AML-193 (cell line): ENCODE measurements around the gene HSPG2.
"Not testable (repeated sequence)": the region's sequence is repeated elsewhere in the genome, so short reads cannot be mapped to it uniquely, and the experiment has no call there.

ENCODE experiments used
- DNase-seq, 2 experiments: peaks; one replicate each; lab custom pipeline; 2025; lab: John Stamatoyannopoulos, UW

HSPG2 gene

DNA sequence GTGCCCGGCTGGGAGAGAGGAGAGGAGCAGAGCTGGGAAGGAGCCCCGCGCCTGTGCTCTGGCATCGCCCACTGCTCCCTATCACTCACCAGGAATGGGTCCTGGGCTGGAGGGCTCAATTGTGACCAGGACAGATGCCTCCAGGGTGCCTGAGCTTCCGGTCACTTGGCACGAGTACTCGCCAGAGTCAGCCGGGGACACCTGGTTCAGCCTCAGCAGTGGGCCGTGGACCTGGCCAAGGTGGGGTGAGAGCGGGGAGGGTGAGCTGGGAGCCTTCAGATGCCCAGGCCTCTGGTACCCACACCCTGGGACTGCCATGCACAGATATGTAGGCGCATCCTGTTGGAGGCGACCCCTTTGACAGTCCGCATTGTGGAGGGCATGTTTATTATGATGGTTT, 93.9 kb downstream of the HSPG2 start:
- no peak for DNase-seq

DNA sequence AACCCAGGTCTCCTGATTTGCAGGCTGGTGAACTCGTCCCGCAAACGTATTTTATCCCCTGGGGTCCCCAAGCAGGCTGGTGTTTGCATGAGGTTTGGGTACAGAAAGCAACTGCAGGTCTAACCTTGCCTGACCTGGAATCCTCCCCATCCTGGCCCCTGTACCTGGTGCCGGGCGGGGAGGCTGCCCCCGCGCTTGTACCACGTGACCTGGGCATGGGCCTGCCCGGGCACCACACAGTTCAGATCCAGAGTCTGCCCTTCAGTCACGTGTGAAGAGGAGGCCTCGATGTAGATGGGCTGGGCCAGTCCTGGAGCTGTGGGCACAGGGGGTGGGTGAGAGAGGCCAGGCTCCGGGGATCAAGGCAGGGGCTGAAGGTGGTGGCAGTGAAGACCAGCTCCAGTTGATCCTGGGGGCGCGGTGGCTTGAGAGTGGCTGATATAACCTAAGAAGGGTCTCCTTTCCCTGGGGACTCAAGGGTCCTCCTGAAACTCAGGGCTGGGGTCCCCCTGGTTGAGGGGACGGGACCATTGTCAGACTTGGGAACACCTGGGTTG, 94.4 kb downstream of the HSPG2 start:
- DNase-seq = no peak

DNA sequence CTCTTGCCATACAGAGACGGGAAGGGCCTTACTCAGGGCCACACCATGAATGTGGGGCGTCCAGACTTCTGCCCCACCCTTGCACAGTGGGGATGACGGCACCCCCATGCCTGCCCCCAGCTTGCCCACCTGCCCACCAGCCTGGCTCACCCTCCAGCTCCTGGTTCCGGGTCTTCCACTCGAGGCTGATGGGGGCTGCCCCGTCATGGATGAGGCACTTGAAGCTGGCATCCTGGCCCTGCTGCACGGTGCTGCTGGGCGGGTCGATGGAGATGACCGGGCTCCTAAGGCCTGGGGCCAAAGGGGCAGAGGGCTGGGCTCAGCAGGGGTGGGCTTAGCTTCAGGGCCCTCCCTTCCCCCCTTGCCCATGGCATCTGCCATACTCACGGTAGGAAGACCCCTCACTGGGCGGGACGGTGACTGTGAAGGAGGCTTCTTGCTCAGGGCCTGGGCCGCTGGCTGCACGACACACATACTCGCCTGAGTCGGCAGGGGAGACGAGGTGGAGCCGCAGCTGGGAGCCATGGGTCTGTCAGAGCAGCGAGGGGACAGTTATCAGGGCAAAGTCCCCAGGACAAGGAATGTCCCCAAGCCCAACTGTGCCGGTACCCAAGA, 95.2 kb downstream of the HSPG2 start:
- no peak for DNase-seq

DNA sequence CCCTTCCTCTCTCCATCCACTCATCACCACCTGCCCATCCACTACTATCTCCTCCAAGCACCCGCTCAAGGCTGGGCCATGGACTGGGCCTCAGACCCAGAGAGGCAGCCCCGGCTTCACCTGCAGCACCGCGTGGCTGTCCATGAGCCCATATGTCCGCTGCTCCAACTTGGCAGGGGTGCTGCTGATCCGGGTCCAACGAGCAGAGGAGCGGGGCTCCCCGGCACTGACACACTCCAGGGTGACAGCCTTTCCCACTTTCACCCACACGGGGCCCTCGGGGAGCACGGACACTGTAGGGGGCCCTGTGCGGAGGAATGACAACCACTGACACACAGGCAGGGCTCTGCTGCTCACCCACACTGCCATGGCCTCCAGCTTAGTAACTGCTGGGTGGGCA, 96.1 kb downstream of the HSPG2 start:
- no peak for DNase-seq

DNA sequence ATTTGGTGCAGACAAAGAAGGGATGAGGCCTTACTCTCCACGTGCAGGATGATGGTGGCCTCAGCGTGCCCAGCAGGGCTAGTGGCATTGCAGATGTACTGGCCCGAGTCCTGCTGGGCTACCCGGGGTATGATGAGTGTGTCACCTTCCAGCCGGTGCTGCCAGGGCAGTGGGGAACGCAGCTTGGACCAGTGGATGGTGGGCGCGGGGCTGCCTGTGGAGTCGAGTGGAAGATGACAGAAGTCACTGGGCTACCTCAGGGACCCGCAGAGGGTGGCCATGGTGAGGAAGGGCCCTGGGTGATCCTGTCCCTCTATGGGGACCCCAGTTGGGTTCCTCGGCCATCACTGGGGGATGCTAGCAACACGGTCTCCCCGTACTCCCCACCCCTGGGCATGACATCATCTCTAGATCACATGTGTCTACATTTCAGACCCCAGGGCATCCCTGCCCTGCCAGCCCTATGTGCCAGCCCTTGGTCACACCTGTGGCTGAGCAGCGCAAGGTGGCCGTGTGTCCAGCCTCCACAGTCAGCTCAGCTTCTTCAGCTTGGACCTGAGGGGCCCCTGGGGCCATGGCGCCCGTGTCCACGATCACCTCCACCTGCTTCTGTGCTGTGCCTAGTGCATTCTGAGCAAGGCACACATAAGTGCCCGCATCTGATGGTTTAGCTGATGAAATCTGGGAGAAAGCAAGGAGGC, 97.6 kb downstream of the HSPG2 start:
- no peak for DNase-seq

DNA sequence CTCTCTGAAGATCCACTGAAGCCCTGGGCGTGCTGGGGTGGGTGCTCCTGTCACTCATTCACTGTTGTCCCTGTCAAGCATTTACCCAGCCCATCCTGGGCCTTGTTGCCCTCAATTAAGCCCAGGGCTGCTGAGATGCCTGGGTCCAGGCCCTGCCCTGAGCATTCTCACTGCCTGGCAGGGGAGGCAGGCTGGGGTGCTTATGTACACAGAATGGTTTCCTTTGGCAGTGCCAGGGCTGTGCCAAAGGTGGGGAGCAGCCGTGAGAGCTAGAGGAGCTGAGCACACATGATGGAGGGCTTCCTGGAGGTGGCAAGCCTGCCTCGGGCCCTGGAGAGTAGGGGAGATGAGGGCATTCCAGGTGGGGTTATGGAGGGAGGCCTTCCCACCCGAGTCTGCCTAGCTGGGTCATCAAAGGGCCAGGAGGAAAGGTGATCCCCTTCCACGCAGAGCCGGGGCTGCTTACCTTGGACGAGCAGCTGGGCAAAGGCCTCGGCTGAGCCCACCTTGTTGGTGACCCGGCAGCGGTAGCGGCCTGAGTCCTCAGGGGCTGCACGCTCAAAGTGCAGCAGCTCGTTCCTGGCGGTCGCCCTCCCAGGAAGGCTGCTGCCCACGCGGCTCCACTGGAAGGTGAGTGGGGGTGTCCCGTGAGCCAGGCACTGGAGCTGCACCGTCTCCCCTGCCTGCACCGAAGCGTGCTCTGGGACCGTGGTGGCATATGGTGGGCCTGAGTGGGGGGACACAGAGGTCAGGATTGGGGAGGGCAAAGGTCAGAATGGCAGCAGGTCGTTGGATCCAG, 98.6 kb downstream of the HSPG2 start:
- no peak for DNase-seq

DNA sequence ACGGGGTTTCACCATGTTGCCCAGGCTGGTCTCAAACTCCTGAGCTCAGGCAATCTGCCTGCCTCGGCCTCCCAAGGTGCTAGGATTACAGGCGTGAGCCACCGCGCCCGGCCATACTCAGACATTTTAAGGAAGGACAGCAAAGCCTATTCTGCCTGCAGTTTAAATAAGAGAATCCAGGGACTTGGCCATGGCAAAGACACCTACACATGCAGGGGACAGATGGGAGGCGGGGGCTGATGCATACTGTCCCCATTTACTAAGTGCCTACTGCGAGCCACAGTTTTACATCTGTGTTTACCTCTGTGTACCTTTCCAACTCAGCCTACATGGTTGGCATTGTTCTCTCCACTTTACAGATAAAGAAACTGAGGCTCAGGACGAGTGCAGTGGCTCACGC, 99.6 kb downstream of the HSPG2 start:
- no peak for DNase-seq

DNA sequence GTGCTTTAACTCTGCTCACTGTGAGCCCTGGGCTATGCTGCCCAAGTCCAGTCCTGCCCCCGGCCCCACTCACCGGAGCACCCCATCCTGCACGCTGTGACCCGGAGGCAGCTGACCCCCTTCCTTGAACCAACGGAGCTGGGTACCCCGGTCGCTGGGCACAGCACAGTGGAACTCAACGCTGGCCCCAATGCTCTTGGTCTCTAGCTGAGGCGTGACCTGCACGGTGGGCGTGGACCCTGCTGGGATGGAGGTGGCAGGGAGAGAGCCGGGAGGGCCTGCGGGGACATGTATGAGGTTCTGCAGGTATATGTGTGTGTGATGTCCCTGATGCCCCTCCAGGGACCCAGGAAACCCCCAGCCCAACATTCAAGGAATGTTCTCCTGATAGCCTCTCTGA, 100.4 kb downstream of the HSPG2 start:
- DNase-seq = no peak

DNA sequence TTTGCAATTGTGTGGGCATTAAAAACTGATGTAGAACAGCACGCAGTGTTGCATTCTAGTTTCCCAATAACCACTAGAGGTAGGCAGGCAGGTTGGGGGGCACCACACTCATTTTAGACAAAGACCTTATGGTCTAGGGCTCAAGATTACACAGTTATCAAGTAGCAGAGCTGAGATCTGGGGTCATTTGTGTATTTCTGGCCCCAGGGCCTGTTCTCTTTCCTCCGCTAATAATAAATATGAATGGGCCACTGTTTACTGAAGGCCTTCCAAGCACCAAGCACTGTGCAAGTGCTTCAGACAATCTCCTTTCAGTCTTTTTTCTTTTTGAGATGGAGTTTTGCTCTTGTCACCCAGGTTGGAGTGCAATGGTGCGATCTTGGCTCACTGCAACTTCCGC, 101.1 kb downstream of the HSPG2 start:
- no peak for DNase-seq

DNA sequence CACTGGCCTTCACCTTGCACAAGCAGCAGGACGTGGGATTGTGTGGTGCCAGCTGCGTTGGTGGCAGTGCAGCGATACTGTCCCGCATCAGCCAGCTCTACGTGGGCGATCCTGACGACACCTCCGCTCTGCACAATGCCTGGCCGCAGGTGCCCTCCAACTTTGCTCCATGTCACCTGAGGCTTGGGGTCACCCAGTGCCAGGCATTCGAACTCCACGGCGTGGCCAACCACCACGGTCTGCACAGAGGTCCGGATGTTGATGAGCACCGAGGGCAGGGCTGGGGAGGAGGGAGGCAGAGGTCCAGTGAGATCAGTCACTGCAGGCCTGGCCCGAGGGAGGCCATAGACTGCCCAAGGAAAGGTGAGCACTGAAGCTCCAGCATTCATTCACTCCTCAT, 102.4 kb downstream of the HSPG2 start:
- no peak for DNase-seq

DNA sequence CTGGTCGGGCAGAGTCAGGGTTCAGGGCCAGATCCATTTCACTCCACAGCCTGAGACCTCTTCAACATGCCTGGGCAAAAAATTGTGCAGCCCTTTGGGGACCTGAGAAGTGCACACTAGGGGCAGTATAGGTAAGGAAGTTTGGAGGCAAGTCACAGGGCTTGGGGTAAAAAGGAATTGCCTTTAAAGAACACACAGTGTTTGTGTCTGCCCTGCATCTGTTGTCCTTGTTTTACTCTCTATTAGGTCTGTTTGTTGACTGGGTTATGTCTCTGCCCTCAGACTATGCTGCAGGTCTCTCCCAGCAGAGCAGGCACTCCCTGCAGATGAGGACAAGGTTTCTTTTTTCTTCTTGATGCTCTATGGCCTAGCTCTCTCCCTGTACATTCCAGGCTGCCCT, 103.0 kb downstream of the HSPG2 start:
- DNase-seq = no peak

DNA sequence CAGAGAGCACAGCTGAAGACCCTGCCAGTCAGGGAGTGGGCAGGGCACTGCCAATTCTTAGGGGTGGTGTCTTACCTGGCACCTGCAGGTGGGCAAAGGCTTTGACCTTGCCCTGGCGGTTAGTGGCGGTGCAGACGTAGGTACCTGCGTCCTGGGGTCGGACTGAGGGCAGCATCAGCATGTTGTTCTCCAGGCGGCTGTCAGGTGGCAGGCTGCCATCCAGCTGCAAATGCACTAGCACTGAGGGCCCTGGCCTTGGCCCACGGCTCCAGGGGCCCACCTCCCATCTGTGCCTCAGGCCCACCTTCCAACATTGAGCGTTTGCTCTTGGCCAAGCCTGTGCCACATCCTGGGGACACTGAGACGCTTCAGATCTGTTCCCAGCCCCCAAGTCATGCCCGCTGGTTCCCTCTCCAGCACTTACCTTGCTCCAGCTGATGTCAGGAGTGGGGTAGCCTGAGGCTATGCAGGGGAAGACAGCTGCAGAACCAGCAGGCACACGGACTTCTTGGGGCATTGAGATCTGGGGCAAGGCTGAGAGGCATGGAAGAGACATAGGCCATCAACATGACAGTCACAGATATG, 103.6 kb downstream of the HSPG2 start:
- no peak for DNase-seq

DNA sequence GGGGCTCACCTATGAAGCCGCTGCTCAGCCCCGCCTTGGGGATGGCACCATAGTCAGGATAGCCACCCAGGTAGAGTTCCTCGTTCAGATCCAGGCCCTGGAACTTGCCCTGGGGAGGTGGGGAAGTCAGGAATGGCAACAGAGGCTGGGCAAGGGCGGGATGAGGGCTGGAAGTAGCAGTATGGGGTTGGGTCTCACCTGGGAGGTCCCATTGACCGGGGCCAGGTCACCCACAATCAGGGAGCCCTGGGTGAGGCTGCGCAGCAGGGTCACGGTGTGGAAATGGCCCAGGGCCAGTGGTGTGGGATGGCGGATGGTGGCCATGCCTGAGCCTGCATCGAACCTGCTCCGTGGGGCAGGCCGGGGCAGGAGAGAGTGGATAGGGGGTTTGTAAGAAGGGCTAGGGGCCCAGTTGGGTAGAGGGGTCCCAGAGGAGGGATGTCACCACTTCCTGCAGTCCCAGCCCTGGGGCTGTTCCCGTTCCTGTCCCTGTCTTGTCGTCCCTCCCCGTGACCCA, 105.6 kb downstream of the HSPG2 start:
- DNase-seq = no peak

DNA sequence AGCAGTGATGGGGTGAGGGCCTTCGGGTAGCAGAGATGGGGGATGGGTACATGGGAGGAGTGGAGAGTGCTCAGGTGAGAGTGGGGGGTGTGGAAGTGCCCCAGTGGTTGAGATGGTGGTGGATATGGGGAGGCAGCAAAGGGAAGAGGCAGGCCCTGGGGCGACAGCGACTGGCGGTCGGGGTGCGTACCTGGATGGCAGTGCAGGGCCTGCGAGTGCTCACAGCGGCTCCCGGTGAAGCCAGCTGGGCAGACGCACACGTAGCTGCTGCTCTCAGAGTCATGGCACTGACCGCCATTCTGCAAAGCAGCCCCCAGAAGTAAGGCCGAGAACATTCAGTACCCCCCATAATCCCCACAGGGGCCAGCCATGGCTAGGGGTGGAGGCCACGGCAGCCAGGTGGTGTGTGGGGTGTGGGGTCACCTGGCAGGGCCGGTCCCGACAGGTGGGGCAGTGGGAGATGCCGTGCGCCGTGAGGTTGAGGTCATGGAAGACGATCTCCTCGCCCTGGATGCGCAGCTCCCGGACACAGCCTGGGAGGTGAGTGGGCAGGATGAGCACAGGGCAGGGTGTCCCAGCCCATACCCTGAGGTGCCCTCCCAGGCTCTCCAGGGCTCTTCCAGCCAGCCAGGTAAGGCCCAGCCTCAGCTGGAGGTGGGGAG, 106.2 kb downstream of the HSPG2 start:
- DNase-seq = no peak

DNA sequence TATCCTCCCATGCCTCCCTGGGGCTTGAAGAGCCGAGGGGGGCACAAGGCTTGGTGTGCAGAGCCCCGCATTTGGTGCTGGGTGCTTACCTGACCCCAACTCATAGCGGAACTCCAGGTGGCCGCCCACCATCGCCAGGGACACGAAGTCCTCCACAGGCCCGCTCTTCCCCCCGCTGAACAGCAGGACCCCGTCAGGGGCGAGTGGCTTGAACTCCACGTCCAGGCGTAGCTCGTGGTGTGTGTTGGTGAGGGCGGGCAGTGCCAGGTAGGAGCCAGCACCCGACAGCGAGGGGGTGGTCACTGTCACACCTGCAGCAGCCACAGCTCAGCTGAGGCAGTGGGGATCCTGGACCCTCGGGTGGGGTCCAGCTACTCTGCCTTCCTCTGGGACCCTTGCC, 107.8 kb downstream of the HSPG2 start:
- no peak for DNase-seq

DNA sequence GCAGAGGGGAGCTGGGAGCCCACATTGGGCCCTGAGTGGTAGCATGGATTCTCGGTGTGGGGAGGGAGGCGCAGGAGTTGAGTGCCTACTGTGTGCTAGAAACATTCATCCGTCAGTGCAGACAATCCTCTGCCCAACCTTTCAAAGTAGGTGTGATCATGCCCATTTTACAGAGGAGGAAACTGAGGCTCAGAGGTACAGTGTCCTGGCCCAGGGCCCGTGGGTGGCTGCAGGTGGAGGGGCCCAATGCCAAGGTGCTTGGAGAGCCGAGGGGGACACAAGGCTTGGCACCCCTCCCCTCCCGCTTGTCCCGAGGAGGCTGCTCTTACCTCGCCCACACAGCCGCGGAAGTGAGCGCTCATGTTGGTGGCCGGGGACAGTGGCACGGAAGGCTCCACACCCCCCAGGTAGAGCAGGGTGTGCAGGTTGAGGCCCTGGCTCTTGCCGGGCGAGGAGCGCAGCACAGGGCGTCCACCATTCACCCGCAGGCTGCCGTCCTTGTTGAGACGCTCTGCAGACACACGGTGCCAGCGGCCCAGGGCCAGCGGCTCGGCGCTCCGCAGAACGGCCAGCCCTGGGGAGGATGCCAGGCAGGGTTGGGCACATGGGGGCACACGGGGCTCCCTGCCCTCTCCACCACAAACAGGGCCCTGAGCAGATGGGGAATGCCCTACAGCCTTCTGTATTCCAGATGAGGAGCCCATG, 108.5 kb downstream of the HSPG2 start:
- DNase-seq = no peak

DNA sequence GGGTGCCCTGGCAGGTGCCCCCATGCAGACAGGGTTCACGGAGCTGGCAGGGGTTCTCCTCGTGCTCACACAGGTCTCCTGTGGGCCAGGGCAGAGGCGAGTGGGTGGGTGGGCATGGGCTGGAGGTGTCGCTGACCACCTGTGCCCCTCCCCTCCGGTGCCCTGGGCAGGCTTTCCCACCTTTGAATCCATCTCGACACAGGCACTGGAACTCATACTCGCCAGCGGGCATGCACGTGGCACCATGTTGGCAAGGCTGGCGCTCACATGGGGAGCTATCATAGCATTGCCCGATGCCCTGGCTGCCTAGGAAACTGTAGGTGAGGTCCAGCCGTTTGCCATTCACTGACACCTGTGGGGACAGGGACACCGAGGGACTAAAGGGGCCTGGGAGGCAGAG, 109.0 kb downstream of the HSPG2 start:
- no peak for DNase-seq

DNA sequence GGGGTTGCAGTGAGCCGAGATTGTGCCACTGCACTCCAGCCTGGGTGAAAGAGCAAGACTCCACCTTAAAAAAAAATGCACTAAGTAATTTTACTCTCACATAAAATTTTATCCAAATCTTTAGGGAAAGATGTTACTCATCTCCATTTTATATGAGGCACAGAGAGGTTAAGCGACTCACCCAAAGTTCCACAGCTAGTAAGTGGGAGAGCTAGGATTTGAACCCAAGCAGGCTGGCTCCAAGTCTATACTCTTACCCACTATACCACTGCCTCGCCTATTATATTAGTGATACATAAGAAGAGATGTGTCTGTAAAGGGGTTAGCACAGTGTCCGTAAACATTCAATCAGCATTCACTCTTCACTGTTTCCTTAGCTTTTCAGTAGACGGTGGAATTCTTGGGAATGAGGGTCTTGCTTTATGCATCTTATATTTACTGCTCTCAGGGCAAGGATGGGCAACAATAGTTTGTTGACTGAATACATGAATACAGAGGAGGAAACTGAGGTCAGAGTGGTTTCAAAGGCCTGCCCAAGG, 109.9 kb downstream of the HSPG2 start:
- no peak for DNase-seq

DNA sequence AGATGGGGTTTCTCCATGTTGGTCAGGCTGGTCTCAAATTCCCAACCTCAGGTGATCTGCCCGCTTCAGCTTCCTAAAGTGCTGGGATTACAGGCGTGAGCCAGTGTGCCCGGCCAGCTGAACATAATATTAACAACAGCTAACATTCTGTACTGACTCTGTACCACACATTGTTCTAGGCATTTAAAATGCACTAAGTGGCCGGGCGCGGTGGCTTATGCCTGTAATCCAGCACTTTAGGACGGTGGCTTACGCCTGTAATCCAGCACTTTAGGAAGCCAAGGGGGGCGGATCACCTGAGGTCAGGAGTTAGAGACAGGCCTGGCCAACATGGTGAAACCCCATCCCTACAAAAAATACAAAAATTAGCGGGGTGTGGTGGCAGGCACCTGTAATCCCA, 110.4 kb downstream of the HSPG2 start:
- DNase-seq = not testable (repeated sequence)

DNA sequence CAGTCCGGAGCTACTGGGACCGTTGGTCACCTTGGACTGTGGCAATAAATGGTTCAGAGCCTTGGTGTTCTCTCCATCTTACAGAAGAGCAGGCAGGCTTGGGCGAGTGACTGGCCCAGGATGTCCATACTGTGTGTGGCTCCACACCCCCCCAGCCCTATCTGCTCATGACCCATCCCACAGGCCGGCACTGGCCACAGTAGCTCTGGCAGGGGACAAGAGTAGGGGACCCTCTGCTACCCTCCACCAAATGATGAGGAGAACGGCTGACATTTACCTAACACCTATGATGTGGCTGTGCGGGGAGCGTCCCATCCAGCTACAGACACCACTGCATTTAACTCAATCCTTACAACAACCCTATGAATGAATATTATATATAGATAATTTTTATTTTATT, 111.7 kb downstream of the HSPG2 start:
- no peak for DNase-seq

DNA sequence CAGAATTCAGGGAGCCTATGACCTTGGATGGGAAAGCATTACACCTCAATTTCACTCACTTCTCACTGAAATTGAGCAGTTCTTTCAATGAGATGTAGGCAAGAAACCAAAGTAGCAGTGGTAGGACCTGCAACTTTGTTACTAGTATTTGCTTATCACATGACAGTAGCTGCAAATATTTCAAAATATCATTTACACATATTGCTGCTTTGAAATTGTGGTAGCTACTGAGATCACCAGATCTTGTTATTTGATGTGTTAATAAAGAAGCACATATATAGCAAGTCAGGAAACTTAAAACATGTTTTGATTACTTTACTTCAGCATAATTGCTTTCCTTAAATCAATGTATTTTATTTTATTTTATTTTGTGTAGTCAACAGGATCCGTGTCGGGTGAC, 112.2 kb downstream of the HSPG2 start:
- DNase-seq = no peak
